Measurements from ENCODE around the gene TNNC2. TPM values are rescaled to one million over a fixed set of nuclear protein-coding genes. Genes with fewer than 3 reads are reported as not detected.

TNNC2 gene
- total RNA-seq, 1 experiment from 2014 or later = 4.6 TPM

GRCh38 chr20:45780159-45780558, 47.0 kb downstream of the TNNC2 start:
- H3K36me3 Mint-ChIP-seq (ENCODE audit: insufficient read depth in 1 of 3, low read depth in 3 of 3) = no peaks in the 10 kb centered on the region
- H2BK15ac ChIP-seq (ENCODE audit: low read depth, low read length) = no peak overlapping the region
- WGBS (ENCODE audit: extremely low coverage, insufficient read length, low lambda C conversion rate) = no CpG with 5 or more reads among the region's 4 CpGs
- no peaks in the 10 kb centered on the region for H3K9me3 ChIP-seq (ENCODE audit: control insufficient read depth, low read depth, low read length)
- H3K4me3 Mint-ChIP-seq = no peak overlapping the region; a peak in 1 of 5 replicates
- H3K4me1 Mint-ChIP-seq = no peaks in the 10 kb centered on the region
- no peak overlapping the region for H2AK5ac ChIP-seq (ENCODE audit: insufficient read length, low read length)
- no peaks in the 10 kb centered on the region for H4K20me1 ChIP-seq (ENCODE audit: control insufficient read depth, insufficient read depth, insufficient read length)
- no peak overlapping the region for H2BK120ac ChIP-seq (ENCODE audit: low read depth, low read length, poor library complexity, severe bottlenecking)
- no peak overlapping the region for H4K91ac ChIP-seq (ENCODE audit: insufficient read length, low read depth, low read length)
- H3K18ac ChIP-seq (ENCODE audit: insufficient read length, low read depth, low read length) = no peak overlapping the region
- H3T11ph ChIP-seq (ENCODE audit: low read length) = no peak overlapping the region
- H2BK5ac ChIP-seq (ENCODE audit: insufficient read length, low read length) = no peak overlapping the region
- H4K8ac ChIP-seq (replicated peaks; ENCODE audit: insufficient read length, low read depth, low read length) = no peak overlapping the region
- H3K79me2 ChIP-seq (ENCODE audit: insufficient read depth, low read length) = no peaks in the 10 kb centered on the region
- no peak overlapping the region for H3K14ac ChIP-seq (ENCODE audit: insufficient read depth, low read length)
- H2AFZ ChIP-seq (ENCODE audit: low read length) = no peak overlapping the region
- no peak overlapping the region for H3K27ac ChIP-seq (ENCODE audit: insufficient read length, low read depth, low read length)
- no peak overlapping the region for H3K27ac Mint-ChIP-seq
- H3K4me1 ChIP-seq (ENCODE audit: insufficient read depth, low read length) = no peaks in the 10 kb centered on the region
- H3K27me3 ChIP-seq (ENCODE audit: insufficient read depth, low read length) = no peaks in the 10 kb centered on the region
- H4K5ac ChIP-seq (ENCODE audit: insufficient read length, low read depth, low read length) = no peak overlapping the region
- TF ChIP-seq CTCF (conservative IDR thresholded peaks at IDR 0.05) = no peak
- H3K79me1 ChIP-seq (ENCODE audit: insufficient read depth, low read depth, low read length, poor library complexity, severe bottlenecking) = no peaks in the 10 kb centered on the region
- H3K9me3 Mint-ChIP-seq = no peaks in the 10 kb centered on the region; a peak in 1 of 5 replicates
- no peak overlapping the region for H3K23ac ChIP-seq (ENCODE audit: insufficient read length, low read depth, low read length)
- no peak overlapping the region for H3K4me2 ChIP-seq (ENCODE audit: insufficient read depth, insufficient read length, low read length)
- H3K56ac ChIP-seq (ENCODE audit: insufficient read length, low read depth, low read length) = no peak overlapping the region
- no peak overlapping the region for H3K9ac ChIP-seq (ENCODE audit: extremely low read depth, insufficient read length, low read length)
- H2BK12ac ChIP-seq (ENCODE audit: insufficient read length, low read depth, low read length) = no peak overlapping the region
- H2BK20ac ChIP-seq (ENCODE audit: low read depth, low read length, poor library complexity, severe bottlenecking) = no peak overlapping the region
- peaks cover 2% of the 10 kb centered on the region for H3K27me3 Mint-ChIP-seq (ENCODE audit: low read depth)
- no peak overlapping the region for H3K4ac ChIP-seq (ENCODE audit: low read depth, low read length)
- DNase-seq = no peak
- no peaks in the 10 kb centered on the region for H3K23me2 ChIP-seq (ENCODE audit: insufficient read length, low read depth, low read length, poor library complexity, severe bottlenecking)

Measured in H9 (cell line).